ENCODE measurements around the gene CDO1.

CDO1 gene

DNA sequence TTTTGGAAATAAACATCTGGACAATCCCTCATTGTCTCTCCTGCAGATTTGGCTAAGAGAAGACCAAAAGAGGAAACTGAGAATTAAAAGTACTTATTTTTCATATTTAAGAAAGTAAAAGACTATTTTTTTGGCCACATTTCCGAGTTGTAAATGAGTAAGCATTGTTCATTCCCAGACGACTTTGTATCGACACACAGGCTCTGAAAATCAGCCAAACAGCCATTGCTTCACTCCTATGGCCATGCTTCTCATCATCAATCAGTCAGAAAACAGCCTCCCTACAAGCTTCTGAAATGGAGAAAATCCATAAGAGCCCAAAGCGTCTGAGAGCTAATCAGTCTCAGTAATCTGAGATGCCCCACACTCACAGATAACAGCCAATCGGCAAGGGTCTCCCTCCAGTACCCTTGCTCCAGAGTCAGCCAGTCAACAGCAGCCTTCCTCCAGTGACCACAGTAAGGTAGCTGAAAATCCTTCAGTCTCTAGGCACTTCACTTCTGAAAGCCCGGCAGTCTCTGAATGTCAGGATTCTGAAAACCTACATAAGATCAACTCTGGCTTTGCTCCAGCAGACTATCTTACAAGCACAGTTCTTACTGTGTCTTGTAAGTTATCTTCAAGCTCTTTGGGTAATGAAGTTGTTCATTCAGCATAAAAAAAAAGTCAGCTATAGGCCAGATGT is 30.9 kb downstream of the CDO1 start:
- DNase-seq: no peak

DNA sequence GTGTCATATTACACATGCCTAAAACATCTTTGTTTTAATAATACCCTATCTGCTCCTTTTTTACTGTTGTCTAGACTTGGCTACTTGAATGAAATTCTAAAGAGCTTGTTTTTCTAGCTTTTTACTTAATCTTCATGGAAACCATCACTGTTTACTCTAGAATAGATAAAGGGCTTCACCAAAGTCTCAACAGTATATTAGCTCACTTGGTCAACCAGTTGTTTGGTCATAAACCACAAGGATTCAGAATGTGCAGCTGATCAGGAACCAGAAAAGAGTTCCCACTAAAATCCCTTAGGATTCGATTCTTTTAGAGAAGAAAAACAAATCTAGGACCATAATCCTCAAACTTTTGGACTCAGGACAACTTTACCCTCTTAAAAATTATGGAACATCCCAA is 38.0 kb downstream of the CDO1 start:
- DNase-seq: no peak

DNA sequence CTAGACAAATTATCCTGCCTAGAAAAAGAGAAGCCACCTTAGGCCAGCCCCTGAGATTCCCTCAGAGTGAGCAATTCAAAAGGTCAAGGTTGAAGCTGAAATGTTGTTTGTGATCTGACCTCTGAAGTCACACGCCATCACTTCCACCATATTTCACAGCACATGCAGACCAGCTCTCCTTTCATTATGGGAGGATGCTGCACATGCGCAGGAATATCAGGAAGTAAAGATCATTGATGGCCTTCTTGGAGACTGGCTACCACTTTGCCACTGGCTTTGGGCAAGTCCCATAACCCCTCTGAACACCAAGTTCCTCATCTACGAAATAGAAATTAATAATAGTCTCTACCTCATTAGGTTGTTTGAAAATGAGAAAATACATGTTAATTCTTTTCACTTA is 39.5 kb downstream of the CDO1 start:
- no peak for DNase-seq

DNA sequence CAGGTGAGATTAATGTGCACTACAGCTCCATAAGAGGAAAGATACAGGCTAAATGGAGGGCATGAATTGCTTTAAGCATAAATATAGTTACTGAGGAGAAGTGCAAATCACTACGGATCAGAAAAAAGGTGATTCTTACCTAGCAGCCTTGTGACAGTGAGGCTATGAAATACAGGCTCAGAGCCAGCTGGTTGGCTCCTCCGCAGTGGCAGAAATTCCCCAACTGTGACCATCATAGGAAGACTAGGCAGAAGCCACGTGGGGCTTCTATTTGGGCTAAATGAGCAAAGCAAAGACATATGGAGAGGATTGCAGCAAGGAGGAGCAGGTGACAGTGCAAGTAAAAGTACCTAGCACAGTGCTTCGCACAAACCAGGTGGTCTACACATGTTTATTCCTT is 40.5 kb downstream of the CDO1 start:
- no peak for DNase-seq

DNA sequence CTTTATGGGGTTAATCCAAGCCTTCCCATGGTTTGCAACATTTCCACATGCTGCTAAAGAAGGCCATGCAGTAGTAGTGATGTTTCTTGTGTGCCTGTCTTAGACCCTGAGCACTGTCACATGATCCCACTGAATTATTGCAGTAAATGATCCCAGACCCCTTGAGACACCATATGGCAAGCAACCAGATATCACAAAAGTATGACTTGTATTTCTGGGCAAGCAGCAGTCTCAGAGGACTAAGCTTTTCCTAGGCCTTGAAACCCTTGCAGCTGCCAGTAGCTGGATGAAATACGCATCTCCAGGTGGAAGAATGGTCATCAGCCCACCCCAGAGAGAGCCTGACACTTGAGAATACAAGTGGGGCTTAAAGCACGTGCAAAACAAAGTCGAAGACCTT is 41.8 kb downstream of the CDO1 start:
- DNase-seq: no peak

DNA sequence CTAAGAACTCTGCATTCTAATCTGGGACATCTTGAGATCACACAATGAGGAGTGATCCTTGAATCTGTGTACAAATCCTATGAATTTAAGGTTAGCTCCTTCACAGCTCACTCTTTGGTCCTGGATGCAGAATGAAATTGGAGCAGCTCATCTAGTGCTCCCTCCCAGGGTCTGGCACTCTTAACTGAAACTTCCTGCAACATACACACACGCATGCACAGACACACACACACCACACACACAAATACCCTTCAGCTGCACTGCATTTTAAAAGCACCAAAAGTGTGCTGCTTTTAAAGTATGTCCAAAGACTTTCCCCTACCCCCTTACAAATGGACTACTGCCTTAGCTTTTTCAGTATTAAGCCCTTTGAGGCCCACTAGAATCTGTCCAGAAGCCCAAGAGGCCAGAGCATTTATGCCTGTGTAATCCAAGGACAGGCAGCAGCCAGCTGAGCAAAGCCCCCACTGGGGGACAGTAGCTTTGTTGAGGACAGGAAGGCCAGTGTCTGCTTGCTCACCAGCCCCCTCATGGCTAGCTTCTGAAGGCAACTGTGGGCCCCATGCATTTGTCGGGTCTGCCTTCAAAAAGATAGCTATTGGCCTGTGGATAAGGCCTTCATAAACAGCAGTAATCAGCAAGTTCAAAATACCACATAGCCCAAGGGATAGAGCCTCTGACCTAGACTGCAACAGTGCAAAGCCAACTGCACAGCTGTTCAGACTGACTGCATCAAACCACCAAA is 43.6 kb downstream of the CDO1 start:
- no peak for DNase-seq

DNA sequence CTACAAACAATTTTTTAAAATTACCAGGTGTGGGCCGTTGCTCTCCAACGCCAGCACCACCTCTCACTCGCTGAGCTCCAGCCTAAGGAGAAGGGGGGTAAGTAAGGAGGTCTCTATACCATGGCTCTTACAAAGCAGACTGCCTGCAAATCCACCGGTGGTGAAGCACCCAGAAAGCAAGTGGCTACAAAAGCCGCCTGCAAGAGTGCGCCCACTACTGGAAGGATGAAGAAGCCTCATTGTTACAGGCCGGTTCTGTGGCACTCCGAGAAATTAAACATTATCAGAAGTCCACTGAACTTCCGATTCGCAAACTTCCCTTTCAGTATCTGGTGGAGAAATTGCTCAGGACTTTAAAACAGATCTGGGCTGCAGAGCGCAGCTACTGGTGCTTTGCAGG is 46.0 kb downstream of the CDO1 start:
- no peak for DNase-seq

DNA sequence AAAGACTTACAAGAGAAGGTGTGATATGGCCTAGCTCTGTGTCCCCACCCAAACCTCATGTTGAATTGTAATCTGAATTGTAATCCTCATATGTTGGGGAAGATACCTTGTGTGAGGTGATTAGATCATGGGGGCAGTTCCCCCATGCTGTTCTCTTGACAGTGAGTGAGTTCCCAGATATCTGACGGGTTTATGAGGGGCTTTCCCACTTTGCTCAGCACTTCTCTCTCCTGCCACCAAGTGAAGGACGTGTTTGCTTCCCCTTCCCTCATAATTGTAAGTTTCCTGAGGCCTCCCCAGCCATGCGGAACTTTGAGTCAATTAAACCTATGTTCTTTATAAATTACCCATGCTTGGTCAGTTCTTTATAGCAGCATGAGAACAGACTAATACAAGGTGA is 49.0 kb downstream of the CDO1 start:
- DNase-seq: no peak

DNA sequence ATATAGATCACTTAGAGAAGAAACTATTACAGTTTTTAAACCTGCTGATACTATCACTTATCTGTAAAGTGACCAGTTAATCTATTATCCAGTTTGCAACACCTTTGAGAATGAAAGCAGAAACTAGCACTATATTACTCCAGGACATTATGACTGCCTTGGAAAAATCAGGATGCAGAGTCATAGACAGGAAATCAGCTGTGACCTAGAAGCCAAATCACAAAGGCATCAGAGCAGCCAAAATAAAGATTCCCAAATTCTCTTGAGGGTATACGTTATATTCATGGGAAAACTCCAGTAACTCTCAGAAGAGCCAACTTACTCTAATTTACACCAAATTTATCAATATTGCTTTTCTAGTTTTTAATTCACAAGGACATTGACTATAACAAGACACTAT is 49.9 kb downstream of the CDO1 start:
- DNase-seq: no peak

DNA sequence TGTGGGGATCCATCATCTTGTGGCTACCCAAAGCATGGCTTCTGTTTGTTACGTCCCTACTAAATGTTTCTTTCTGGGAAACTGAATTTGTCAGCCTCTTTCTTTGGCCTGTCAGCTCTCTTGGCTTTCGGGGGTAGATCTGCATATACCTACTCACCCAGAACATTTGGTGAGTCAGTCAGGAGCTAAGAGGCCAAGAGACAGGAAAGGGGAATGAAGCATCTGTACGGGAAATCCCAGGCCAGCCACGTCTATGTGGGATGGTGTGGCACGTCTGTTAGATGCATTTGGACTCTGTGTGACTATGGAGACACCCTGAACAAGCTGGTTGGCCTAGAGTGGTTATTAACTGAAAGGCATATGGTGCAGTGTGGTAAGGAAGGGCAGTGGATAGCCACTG is 58.1 kb downstream of the CDO1 start:
- no peak for DNase-seq

DNA sequence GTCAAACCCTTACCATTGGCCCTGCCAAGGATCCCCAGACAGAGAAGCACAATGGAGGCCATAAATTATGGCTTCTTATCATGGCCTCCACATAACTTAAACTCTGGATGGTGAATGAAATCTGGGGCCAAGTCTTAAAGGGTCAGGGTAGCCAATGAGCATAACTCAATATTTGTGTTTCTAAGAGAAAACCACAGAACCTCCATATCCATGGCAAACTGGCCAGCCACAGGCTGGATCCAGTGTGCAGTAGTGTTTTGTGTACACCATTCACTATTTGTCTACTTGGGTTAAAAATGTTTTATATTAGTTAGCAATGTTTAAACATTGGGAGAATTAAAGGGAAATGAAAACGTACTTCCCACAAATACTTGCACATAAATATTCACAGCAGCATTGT is 60.8 kb downstream of the CDO1 start:
- no peak for DNase-seq

Measured in SW 1271 (cell line).